Body of pancreas (tissue), 4 donors: ENCODE data around the gene PIWIL4.

Experiments
- POLR2A ChIP-seq, 3 donors: fragments of 450-650 bp; IDR thresholded peaks; one replicate each; pipeline ENCODE4 v1.6.1; 2016; ENCODE audit warnings: antibody characterized with exemption in 3 of 3, mild to moderate bottlenecking in 2 of 3
- TF ChIP-seq, protein P1 (sequence below), 7 experiments: fragments of 450-650 bp in 4 of 7; fragments of 200-600 bp in 3 of 7; sonication (generic) in 3 of 7; IDR thresholded peaks; one replicate each; pipeline ENCODE4 v1.5.1; 2016 to 2019; ENCODE audit warnings: antibody characterized with exemption in 7 of 7

DNA sequence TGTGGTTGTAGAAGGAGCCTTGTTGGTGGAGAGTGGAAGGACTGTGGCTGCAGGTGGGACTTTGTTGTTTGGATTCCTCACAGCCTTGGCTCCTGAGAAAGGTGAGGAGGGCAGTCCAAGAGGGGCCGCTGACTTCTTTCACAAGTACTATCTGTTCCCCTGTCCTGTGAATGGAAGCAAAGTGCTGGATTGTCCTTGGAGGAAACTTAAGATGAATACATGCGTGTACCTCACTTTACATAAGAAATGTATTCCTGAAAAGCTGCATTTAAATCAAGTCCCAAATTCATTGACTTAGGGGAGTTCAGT lies 21.1 kb upstream of the PIWIL4 start:
- TF ChIP-seq, protein P1, sequence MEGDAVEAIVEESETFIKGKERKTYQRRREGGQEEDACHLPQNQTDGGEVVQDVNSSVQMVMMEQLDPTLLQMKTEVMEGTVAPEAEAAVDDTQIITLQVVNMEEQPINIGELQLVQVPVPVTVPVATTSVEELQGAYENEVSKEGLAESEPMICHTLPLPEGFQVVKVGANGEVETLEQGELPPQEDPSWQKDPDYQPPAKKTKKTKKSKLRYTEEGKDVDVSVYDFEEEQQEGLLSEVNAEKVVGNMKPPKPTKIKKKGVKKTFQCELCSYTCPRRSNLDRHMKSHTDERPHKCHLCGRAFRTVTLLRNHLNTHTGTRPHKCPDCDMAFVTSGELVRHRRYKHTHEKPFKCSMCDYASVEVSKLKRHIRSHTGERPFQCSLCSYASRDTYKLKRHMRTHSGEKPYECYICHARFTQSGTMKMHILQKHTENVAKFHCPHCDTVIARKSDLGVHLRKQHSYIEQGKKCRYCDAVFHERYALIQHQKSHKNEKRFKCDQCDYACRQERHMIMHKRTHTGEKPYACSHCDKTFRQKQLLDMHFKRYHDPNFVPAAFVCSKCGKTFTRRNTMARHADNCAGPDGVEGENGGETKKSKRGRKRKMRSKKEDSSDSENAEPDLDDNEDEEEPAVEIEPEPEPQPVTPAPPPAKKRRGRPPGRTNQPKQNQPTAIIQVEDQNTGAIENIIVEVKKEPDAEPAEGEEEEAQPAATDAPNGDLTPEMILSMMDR (IDR thresholded peaks at IDR 0.05), result no peak
- no peak for TF ChIP-seq POLR2A (IDR thresholded peaks at IDR 0.05)
